Activated B cell treated with CpG ODN at 0.5 μM for 24 hours (primary cell): ENCODE data around the gene UGT8. TPM values are rescaled to one million over a fixed set of nuclear protein-coding genes. Genes with fewer than 3 reads are reported as not detected.

Experiments
- ATAC-seq: fragments of 200-7000 bp; cut with Tn5 transposase; one replicate; pipeline ENCODE4 v1.10.0; 2021; ENCODE audit warnings: low read depth, mild to moderate bottlenecking, moderate library complexity
- CTCF ChIA-PET: fragments of 350-600 bp; sonication (Branson Sonifier 250); formaldehyde crosslinking; loops from one replicate; lab custom pipeline; 2021; ENCODE audit warnings: antibody characterized with exemption; lab: Charles Lee
- POLR2A ChIA-PET: fragments of 350-600 bp; sonication (Branson Sonifier 250); formaldehyde crosslinking; loops from one replicate; lab custom pipeline; 2021; ENCODE audit warnings: antibody characterized with exemption; lab: Charles Lee
- DNase-seq: peaks from one replicate; pipeline ENCODE4 v3.0.0; 2022
- H3K27ac Mint-ChIP-seq: one replicate; pipeline ENCODE4 v1.8.0; 2020; ENCODE audit warnings: mixed read lengths
- H3K27me3 Mint-ChIP-seq: one replicate; pipeline ENCODE4 v1.8.0; 2021; ENCODE audit warnings: mixed read lengths
- H3K36me3 Mint-ChIP-seq: one replicate; pipeline ENCODE4 v1.8.0; 2021; ENCODE audit warnings: low read depth, mixed read lengths
- H3K4me1 Mint-ChIP-seq: one replicate; pipeline ENCODE4 v1.8.0; 2021; ENCODE audit warnings: mixed read lengths
- H3K4me3 Mint-ChIP-seq: one replicate; pipeline ENCODE4 v1.8.0; 2020; ENCODE audit warnings: mild to moderate bottlenecking, mixed read lengths
- H3K9me3 Mint-ChIP-seq: one replicate; pipeline ENCODE4 v1.8.0; 2020; ENCODE audit warnings: mixed read lengths
- intact Hi-C: fragments of 100-400 bp; cut with micrococcal nuclease; formaldehyde crosslinking; loops from one replicate; pipeline ENCODE4 v1.15.1; 2024
- total RNA-seq: library from RNA; stranded (reverse); gene quantifications from 2 replicates; pipeline ENCODE4 v1.2.3, GENCODE V29; 2022
- TF ChIP-seq, protein P1 (sequence below): fragments of 200-600 bp; IDR thresholded peaks from one replicate; pipeline ENCODE4 v1.8.0; 2022; ENCODE audit warnings: antibody characterized with exemption, mild to moderate bottlenecking

Gene UGT8
- total RNA-seq, 1 donor from 2014 or later: 20.0 TPM

DNA sequence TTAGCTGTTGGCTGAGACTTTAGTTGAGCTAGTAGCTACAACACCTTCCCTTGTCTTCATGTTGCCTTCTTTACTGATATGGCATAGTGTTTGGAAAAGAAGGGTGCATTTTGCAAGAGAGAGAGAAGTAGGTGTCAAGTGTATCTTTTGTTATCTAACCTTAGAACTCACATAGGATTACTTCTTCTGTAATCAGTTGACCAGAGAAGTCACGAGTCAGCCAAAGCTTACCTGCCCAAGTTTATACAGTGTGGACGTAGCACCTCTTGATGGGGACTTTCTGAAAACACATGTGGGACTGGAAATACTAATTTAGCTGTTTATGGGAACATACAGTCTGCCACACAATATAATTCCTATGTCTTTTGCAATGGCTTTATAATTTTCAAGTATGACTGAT, 56.0 kb downstream of the UGT8 start:
- H3K4me3 Mint-ChIP-seq: no peak overlapping the region
- TF ChIP-seq, protein P1, sequence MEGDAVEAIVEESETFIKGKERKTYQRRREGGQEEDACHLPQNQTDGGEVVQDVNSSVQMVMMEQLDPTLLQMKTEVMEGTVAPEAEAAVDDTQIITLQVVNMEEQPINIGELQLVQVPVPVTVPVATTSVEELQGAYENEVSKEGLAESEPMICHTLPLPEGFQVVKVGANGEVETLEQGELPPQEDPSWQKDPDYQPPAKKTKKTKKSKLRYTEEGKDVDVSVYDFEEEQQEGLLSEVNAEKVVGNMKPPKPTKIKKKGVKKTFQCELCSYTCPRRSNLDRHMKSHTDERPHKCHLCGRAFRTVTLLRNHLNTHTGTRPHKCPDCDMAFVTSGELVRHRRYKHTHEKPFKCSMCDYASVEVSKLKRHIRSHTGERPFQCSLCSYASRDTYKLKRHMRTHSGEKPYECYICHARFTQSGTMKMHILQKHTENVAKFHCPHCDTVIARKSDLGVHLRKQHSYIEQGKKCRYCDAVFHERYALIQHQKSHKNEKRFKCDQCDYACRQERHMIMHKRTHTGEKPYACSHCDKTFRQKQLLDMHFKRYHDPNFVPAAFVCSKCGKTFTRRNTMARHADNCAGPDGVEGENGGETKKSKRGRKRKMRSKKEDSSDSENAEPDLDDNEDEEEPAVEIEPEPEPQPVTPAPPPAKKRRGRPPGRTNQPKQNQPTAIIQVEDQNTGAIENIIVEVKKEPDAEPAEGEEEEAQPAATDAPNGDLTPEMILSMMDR: no peak
- ChIA-PET CTCF (interaction anchor here (0.8 to 1.6 kb wide), 7 partner anchors 10 to 272 kb away, joined by 3 to 7 read pairs (median 4); no protein-coding TSS in a partner anchor), POLR2A (no interaction called here)
- no peaks in the 10 kb centered on the region for H3K9me3 Mint-ChIP-seq
- H3K27me3 Mint-ChIP-seq: no peaks in the 10 kb centered on the region
- H3K27ac Mint-ChIP-seq: no peak overlapping the region
- ATAC-seq (no peak), DNase-seq (no peak)
- H3K4me1 Mint-ChIP-seq: peaks cover 49% of the 10 kb centered on the region
- peaks cover 3% of the 10 kb centered on the region for H3K36me3 Mint-ChIP-seq
- intact Hi-C loops: loop anchor here (2.0 kb wide), 1 partner anchor 18 kb away; no protein-coding TSS in a partner anchor

DNA sequence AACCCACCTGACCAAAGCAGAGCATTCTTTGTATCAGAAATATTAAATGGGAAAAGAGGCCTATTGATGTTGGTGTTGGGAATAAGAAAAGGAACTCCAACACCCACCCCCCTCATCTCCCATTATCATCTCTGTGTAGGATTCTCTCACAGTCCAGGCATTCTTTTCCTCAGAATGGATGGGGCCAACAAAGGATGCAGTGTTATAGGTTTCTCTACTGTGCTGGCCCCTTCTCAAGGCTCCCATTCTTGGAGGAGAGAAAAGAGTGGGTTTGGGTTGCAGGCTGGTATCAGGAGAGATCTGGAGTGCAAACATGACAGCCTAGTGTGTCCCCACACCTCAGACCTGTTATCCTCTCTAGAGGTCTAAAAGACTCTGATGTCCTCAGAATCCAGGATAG, 59.6 kb downstream of the UGT8 start:
- POLR2A ChIA-PET: no interaction called here
- H3K27ac Mint-ChIP-seq: no peak overlapping the region
- TF ChIP-seq, protein P1: no peak
- no peaks in the 10 kb centered on the region for H3K9me3 Mint-ChIP-seq
- intact Hi-C loops: loop anchor here (2.0 to 5.0 kb wide), 2 partner anchors 149 to 1263 kb away; no protein-coding TSS in a partner anchor
- CTCF ChIA-PET: interaction anchor here (0.9 to 3.5 kb wide), 9 partner anchors 9 to 270 kb away, joined by 3 to 27 read pairs (median 6); no protein-coding TSS in a partner anchor
- no peak for DNase-seq
- H3K27me3 Mint-ChIP-seq: no peaks in the 10 kb centered on the region
- peaks cover 24% of the 10 kb centered on the region for H3K4me1 Mint-ChIP-seq
- H3K36me3 Mint-ChIP-seq: peaks cover 4% of the 10 kb centered on the region
- no peak overlapping the region for H3K4me3 Mint-ChIP-seq
- no peak for ATAC-seq

DNA sequence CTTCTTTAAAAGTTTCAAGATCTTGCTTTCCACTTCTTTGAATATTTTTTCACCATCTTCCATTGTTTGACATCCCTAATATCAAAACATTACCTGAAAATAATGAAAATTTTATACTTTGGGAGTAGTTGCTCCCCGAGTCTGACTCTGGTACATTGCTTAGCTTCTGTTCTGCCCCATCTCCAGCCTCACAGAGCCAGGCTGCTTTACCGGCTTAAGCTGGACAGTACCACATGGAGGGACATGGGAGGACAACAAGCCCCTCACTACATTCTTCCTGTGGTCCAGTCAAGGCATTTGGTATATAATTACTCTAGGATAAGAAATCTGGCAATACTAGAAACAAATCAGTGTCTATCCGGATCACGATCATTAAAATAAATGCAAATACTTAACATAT, 60.2 kb downstream of the UGT8 start:
- DNase-seq (no peak), ATAC-seq (no peak)
- TF ChIP-seq, protein P1: no peak
- H3K36me3 Mint-ChIP-seq: peaks cover 4% of the 10 kb centered on the region
- intact Hi-C loops: loop anchor here (1.0 to 5.0 kb wide), 8 partner anchors 37 to 1264 kb away; partner anchors contain the start of gene UGT8
- POLR2A ChIA-PET: interaction anchor here (0.9 kb wide), 1 partner anchor 61 kb away, joined by 3 read pairs; the partner anchor contains the start of gene UGT8
- no peak overlapping the region for H3K27ac Mint-ChIP-seq
- no peaks in the 10 kb centered on the region for H3K27me3 Mint-ChIP-seq
- peaks cover 20% of the 10 kb centered on the region for H3K4me1 Mint-ChIP-seq
- H3K4me3 Mint-ChIP-seq: no peak overlapping the region
- CTCF ChIA-PET: interaction anchor here (0.7 to 3.5 kb wide), 12 partner anchors 9 to 274 kb away, joined by 3 to 27 read pairs (median 6); partner anchors contain the start of gene UGT8
- H3K9me3 Mint-ChIP-seq: no peaks in the 10 kb centered on the region

DNA sequence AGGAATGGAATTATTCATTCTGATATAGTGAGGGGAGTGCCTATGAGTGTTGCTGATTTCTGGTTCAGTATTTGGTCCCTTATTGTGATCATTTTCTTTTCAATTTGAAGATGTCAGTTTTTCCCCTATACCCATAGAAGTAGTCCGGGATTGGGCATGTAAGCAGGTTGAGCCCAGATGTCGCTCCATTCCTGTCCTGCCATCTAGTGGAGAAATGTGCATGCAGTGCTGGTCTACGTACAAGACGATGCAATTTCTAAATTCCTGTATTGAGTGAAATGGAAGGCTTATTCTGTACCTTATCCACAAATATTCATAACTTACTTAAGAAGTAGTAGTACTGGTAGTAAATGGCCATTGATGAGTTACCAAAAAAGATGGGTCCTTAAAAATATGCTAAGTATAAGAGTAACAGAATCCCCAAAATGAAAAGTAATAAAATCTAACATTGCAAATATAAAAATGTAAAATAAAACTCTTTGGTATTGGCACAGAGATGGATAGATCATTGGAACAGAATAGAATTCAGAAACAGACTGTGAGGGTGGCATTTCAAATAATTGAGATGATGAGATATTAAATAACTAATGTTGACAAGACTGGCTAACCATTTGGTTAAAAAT, 60.9 kb downstream of the UGT8 start:
- H3K9me3 Mint-ChIP-seq: no peaks in the 10 kb centered on the region
- no peaks in the 10 kb centered on the region for H3K27me3 Mint-ChIP-seq
- H3K36me3 Mint-ChIP-seq: peaks cover 8% of the 10 kb centered on the region
- POLR2A ChIA-PET: interaction anchor here (0.6 to 0.9 kb wide), 2 partner anchors 29 to 61 kb away, joined by 3 to 7 read pairs; partner anchors contain the start of gene UGT8
- DNase-seq (no peak), ATAC-seq (peak; percentile 92)
- peaks cover 14% of the 10 kb centered on the region for H3K4me1 Mint-ChIP-seq
- peak overlapping the region; percentile 46 for H3K27ac Mint-ChIP-seq
- CTCF ChIA-PET: interaction anchor here (0.6 to 3.5 kb wide), 14 partner anchors 10 to 555 kb away, joined by 3 to 27 read pairs (median 4); partner anchors contain the start of gene UGT8
- H3K4me3 Mint-ChIP-seq: no peak overlapping the region
- TF ChIP-seq, protein P1: no peak
- intact Hi-C loops: loop anchor here (1.0 to 5.0 kb wide), 8 partner anchors 36 to 1265 kb away; partner anchors contain the start of gene UGT8

DNA sequence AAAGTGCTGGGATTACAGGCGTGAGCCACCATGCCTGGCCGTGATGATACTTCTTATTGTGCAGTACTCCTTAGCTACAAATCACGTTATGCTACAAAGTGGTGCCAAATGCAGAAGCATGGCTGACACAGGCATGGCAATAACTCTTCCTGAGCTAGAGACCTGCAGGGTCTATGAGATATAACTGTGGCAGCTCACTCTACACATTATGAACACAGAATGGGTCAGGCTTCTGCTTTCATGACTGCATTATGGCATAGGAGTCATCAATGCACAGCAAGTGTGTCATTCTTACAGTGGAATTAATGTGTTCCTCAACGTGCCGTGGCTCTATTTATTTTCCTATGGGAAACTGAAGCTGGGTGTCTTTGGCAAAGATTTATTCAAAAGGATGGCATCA, 64.5 kb downstream of the UGT8 start:
- no peaks in the 10 kb centered on the region for H3K27me3 Mint-ChIP-seq
- intact Hi-C loops: no loop called here
- DNase-seq (no peak), ATAC-seq (no peak)
- H3K27ac Mint-ChIP-seq: no peak overlapping the region
- no peaks in the 10 kb centered on the region for H3K9me3 Mint-ChIP-seq
- peaks cover 30% of the 10 kb centered on the region for H3K36me3 Mint-ChIP-seq
- TF ChIP-seq, protein P1: no peak
- POLR2A ChIA-PET: no interaction called here
- no peak overlapping the region for H3K4me3 Mint-ChIP-seq
- CTCF ChIA-PET: interaction anchor here (1.0 to 1.1 kb wide), 2 partner anchors 32 to 267 kb away, joined by 3 read pairs; no protein-coding TSS in a partner anchor
- peaks cover 4% of the 10 kb centered on the region for H3K4me1 Mint-ChIP-seq
